ENCODE data around the gene AIF1L.
A peak's percentile ranks its signal among the peaks of the same experiment; 100 is the strongest.

Gene AIF1L

DNA sequence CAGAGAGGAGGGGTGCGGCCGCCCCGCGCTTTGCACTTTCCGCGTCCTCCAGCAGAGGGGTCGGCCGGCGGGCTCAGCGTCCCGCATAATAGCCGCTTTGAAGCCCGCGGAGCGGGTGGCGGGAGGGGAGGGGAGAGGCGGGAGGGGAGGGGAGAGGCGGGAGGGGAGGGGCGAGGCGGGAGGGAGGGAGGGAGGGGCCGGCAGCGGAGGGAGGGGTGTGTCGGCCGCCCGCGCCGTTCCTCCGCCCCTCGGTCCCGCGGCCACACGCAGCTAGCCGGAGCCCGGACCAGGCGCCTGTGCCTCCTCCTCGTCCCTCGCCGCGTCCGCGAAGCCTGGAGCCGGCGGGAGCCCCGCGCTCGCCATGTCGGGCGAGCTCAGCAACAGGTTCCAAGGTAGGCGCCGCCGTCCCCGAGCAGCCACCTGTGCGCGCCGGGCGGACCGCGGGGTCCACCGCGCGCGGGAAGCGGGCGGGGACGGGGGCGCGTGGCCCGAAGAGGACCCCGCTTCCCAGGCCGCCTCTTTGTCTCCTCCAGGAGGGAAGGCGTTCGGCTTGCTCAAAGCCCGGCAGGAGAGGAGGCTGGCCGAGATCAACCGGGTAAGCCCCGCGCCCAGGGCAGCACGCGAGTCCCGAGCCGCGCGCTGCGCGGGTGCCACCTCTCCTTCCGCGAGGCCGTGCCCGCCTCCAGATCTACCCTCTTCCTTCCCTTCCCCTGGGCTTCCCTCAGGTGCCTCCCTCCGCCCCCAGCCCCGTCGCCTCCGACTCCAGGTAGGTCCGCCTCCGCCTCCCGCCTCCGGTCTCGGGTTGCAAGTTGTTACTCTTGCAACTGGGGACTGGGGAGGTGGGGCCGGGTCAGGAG lies at the start of gene AIF1L:
AIF1L (plus strand) TSS at position 263 of the 857 bp plus-strand sequence; CDS start at position 362, 99 bp downstream.
- DNase-seq (ENCODE audit: low read depth in 3 of 3) = peak in 1 of 3 donors; percentile 20

DNA sequence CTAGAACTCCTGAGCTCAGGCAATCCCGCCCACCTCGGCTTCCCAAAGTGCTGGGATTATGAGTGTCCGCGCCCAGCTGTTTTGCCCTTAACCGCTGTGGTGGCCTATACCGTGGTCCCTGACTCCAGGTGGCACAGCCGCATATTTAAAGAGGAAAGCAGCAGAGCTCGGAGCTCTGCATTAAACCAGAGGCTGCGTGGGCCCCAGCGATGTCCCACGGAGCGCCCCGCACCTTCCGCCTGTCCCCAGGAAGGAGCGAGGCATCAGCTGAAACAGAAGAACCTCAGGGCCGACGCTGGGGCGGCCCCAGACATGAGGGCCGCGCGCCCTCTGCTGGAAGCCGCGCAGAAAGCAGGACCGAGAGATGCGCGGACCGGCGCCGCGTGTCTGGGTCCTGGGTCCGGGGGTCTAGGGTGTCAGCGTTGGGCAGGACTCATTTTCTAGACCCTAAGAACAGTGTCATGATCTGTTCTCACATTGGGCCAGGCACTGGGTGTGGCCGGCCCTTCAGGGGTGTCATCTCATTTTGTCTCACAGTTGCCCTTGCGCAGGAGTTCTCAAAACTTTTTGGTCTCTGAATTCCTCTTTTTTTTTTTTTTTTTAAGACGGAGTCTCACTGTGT lies 49.6 kb upstream of the AIF1L start:
- peak; percentile 45 to 62 (median 60) for DNase-seq (ENCODE audit: low read depth in 3 of 3)

DNA sequence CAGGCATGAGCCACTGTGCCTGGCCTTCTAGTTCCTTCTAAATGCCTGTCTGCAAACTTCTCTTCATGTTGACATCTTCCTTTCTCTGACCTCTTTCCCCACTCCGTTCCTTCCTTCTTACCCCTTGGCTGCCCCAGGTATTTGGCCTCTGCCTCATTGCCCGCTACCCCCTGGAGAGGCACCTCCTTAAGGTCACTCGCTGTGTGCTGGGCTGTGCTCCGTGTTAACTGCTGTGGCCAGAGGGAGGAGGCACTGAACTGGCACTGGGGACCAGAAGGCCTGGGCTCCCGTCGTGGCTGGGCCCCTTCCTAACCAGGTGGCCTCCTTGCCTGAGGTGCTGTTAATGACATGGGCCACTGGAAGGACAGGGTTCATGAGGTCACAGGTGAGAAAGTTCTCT lies 48.0 kb upstream of the AIF1L start:
- no peak for DNase-seq (ENCODE audit: low read depth in 3 of 3)

DNA sequence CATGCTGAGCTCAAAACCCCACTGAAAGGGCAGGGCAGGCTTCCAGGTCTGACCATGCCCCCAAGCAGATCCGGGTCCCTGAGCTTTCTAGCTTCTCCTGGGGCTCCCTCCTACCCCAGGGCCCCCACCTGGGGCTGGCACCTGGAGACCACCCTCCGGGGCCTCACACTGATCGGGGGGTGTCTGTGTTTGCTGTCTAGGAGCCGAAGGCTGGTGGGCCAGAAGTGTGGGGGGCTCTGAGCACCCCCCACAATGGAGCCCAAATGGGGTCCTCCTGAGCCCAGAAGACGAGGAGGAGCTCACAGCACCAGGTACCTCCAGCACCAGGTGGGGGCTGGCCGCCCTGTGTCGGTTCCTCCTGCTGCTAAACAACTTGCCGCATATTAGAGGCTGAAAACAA lies 47.5 kb upstream of the AIF1L start:
- DNase-seq (ENCODE audit: low read depth in 3 of 3) = no peak

DNA sequence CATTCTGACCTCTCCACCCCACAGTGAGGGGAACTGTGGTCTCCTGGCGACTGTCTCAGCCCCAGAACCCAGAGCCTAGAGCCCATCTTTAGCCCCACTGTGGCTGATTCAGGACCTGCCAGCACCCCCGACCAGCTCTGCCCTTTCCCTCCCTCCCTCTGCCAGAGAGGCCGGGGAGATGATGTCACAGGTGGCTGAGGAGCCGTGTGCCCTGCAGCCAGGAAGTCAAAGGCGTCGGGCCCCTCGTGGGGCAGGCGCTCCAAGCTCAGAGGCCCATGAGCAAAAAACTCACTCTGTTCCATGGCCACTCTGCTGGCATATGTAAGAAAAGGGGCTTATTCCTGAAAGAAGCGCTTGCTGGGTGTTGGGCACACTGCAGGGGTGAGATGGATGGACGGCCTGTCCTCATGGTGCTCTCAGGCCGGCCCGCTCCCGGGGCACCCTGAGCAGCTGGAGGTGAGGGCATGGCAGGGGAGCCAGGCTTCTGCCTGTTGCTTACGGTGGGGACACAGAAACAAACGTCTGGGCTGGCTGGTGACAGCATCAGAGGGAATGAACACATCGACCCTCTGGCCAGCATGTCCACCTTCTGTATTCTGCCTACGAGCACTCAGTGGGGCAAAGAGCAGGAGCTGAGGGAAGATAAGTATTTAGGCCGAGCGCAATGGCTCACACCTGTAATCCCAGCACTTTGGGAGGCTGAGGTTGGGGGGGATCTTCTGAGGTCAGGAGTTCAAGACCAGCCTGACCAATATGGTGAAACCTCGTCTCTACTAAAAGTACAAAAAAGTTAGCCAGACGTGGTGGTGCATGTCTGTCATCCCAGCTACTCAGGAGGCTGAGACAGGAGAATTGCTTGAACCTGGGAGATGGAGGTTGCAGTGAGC lies 46.3 kb upstream of the AIF1L start:
- DNase-seq (ENCODE audit: low read depth in 3 of 3) = no peak

DNA sequence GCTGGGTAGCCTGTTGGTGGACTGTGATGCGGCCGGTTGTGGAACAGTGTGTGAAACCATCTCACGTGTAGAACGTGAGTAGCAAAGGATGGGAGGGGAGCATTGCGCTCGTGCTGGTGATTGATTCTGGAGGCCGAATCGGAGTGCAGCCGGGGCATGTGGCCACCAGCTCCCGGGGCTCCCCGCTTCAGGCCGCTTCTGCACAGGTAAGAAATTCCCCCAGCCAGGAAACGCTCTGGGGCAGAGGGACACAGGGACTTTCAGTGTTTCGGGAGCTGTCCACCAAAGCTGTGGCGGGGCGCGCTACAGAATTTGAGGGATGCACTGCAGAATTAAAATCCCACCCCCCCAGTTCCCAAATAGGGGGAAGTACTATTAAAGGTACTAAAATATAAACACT lies 45.5 kb upstream of the AIF1L start:
- DNase-seq (ENCODE audit: low read depth in 3 of 3) = no peak

DNA sequence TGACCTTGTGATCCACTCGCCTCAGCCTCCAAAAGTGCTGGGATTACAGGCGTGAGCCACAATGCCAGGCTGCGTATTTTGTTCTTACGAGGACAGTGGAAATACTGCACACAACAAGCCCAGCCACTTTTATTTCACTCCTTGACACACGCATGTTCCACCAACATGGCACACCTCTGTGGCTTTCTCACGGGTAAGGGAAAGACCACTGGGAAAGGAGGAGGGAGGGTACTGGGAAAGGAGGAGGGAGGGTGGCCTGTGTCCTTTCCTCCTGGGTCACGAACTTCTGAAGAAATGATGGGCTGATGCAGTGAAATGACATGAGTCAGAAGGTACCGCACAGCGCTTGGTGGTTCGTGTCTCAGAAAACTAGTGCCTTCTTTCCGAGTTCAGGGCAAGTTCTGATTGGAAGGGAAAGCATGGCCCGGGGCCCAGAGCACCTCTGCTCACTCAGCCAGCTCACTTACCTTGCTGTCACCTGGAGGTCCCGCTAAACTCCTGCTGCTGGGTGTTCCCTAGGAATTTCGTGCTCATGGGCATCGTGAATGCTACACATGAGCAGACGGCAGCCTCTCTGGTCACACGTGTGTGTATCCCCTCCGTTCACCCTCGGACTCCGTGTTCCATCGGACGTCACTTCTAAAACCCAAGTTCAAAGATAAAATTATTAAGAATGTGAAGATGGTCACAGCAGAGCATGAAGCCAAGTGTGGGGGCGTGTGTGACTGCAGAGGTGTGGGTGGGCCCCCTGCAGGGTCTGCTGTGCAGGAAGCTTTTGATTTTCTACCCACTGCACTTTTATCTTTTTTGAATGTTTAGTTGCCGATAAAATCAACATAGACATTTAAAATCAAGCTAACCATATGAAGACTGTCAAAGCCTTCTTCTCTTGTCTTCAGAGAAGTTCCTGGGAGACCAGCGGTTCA lies 44.5 kb upstream of the AIF1L start:
- no peak for DNase-seq (ENCODE audit: low read depth in 3 of 3)

DNA sequence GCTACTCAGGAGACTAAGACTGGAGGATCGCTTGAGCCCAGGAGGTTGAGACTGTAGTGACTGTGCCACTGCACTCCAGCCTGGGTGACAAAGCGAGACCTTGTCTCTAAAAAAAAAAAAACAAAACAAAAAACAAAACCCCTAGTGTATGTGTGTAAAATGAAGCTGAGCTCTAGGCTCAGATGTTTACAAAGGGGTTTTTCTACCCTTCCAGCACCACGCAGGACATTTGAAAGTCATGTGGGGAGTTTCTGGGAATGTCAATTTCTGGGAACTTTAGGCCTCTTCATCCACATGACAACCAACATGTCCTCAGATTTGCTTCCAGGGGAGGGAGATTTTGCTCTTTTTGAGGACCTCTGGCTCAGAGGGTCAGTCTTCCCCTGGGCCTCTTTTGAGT lies 42.4 kb upstream of the AIF1L start:
- no peak for DNase-seq (ENCODE audit: low read depth in 3 of 3)

DNA sequence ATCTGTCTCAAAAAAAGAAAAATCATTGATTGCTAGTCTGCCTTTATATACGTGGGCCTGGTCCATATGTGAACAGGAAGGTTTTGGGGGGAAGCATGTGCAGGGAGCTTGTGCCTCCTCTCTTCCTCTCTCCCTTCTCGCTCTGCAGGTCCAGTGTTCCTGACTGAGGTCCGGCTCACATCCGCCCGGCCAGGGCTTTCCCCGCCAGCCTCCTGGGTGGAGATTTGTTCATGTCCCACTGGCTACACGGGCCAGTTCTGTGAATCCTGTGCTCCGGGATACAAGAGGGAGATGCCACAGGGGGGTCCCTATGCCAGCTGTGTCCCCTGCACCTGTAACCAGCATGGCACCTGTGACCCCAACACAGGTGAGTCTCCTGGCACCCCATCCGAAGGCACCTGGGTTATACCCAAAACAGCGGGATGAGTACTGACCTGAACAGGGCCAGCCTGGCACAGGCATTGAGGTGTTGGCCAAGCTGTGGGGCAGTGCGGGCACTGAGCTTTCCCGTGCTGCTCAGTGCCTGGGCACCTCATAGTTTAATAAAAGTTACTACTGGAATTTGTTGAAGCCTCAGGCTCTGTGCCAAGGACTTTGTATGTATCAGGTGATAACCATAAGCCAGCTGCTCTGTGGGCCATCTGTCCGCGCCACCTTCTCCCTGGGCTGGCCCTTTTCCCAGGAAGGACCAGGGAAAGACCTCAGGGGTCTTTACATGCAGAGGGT lies 39.4 kb upstream of the AIF1L start:
- no peak for DNase-seq (ENCODE audit: low read depth in 3 of 3)

DNA sequence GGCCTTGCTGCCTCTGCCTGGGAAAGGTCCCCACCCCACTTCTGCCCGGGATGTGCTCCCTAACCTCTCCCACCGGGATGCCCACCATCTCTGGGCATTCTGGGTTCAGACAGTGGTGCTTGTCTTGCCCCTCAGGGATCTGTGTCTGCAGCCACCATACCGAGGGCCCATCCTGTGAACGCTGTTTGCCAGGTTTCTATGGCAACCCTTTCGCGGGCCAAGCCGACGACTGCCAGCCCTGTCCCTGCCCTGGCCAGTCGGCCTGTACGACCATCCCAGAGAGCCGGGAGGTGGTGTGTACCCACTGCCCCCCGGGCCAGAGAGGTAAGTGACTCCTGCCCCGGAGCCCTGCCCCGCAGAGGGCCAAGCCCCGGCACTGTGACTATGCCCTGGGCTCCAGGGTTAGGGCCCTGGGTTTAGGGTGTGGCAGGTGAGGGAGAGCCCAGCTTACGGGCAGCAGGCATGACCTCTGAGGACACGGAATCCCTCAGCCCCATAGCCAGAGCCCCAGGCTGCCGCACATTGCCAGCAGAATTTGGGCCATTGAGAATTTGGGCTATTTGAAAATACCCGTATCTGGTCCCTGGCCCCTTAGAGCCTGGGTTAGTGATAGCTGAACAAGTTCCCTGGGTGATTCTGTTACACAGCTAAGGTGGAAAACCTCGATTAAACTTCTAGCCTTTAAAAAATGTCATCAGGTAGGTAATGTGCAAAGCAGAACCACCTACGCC lies 35.3 kb upstream of the AIF1L start:
- no peak for DNase-seq (ENCODE audit: low read depth in 3 of 3)

DNA sequence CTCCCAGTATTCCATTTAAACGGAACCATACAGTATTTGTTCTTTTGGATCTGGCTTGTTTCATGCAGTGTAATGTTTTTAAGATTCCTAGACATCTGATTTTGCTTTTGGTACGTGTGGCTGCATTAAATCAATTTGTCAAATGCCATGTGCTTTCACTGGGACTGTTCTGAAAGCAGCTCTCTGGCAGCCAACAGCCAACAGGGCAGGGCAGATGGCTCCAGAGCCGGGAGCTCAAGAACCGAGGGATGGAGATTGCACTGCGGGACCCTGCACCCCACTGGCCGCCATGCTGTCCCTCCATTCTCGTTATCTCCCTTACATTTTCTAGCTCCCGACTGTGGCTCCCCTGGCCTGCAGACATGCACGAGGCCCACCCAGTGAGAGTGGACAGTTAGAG lies 33.4 kb upstream of the AIF1L start:
- no peak for DNase-seq (ENCODE audit: low read depth in 3 of 3)

DNA sequence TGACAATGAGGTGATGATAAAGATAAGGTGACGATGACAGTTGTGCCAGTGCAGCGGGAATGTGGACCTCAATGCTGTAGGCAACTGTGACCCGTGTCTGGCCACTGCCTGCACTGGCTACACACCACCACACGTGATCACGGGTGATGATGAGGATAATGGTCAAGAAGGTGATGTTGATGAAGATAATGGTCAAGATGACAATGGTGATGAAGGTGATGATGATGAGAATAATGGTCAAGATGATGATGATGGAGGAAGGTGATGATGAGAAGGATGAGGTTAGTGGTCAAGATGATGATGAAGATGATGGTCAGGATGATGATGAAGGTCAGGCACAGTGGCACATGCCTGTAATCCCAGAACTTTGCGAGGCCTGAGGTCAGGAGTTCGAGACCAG lies 30.7 kb upstream of the AIF1L start:
- DNase-seq (ENCODE audit: low read depth in 3 of 3) = no peak

DNA sequence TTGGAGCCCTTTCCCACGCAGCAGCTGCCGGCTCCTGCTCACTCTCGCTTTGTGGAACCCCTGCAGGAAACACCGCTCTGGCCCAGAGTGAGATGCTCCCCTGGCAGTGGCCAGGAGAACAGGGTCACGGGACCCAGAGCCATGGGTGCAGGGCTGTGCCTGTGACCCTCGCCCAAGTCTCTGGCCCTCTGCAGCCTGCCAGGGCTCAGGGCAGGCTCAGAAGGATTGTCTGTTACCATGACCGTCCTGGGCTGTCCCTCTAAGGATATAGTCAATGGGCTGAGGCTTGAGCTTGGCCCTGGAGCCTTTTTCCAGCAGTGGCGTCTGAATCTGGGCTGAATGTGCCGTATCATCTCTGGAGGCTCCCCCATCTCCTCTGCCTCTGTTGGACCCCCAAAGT lies 28.7 kb upstream of the AIF1L start:
- DNase-seq (ENCODE audit: low read depth in 3 of 3) = no peak

DNA sequence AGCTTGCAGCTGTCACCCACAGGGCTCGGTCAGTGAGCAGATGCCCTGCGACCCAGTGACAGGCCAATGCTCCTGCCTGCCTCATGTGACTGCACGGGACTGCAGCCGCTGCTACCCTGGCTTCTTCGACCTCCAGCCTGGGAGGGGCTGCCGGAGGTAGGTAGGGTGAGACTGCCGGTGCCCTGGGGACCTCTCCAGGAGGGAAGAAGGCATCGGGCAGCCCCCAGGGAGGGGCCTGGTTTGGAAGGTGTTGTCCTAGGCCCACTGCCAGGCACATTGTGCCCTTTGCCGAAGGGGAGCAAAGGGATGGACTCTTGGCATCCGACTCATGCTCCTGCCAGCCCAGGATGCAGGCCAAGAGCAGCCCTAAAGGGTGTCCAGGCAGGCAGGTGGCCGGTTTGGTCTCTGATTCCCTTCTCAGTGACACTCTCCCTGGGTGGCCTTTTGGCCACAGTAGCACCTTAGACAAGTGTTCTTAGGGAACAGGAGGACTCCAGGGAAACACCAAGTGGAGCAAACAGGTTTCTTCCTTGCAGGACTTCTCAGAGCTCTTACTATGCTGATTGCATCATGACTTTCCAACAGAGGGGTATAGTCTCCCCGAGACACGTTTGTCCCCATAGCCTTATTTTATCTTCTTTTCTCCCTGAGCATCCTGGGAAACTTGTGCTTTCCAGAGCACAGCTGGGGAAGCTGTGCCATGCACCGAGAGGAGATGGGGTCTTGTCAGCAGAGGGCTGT lies 28.1 kb upstream of the AIF1L start:
- DNase-seq (ENCODE audit: low read depth in 3 of 3) = no peak

DNA sequence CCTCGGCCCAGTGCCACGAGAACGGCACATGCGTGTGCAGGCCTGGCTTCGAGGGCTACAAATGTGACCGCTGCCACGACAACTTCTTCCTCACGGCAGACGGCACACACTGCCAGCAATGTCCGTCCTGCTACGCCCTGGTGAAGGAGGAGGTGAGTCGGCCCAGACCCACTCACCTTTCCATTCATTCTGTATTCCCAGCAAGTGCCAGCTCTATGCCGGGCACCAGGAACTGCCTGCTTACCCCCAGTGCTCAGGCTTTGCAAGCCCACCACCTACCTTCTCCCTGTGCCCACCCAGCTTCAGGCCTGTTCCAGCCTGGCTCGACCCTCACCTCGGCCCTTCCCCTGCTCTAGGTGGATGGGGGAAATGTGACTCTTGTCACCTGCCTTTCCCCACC lies 26.6 kb upstream of the AIF1L start:
- no peak for DNase-seq (ENCODE audit: low read depth in 3 of 3)

DNA sequence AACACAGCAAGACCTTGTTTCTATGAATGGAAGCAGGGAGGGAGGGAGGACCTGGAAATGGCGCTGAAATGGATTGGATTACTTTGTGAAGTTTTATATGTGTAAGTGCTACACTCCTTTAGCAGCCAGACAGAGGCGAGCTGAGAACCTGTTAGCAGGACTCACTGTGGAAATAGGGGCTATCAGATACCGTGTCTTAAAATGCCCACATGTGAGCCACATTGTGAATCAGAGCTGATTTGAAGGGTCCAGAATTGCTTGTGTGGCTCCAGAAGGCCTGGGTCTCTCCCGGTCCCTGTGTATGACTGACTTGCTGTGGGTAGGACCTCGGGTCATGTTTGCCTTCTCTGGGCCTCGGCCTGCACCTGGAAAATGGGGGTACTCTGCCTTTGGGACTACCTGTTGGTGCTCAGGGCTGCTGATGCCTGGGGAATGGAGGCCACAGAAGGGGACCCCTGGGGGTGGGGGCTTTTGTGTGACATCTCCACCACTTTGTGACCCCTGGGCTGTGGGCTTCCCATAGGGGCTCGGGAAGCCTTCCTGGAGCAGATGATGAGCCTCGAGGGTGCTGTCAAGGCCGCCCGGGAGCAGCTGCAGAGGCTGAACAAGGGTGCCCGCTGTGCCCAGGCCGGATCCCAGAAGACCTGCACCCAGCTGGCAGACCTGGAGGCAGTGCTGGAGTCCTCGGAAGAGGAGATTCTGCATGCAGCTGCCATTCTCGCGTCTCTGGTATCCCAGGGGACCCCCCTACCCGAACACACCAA lies 24.0 kb upstream of the AIF1L start:
- DNase-seq (ENCODE audit: low read depth in 3 of 3) = no peak

DNA sequence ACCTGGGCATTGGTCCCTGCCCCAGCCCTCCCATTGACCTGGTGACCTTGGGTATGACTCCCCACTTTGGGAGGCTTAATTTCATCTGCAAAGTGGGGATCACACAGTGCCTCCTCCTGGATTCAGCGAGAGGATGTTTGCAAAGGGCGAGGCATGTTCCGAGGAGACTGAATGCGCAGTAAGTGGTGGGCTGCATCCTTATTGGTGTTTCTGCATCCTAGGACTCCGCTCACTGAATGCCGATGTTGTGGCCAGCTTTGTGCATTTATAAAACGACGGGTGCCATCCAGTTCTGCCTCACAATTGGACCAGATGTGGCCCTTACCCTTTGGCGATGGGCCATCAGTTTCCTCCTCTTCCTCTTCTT lies 23.5 kb upstream of the AIF1L start:
- no peak for DNase-seq (ENCODE audit: low read depth in 3 of 3)

DNA sequence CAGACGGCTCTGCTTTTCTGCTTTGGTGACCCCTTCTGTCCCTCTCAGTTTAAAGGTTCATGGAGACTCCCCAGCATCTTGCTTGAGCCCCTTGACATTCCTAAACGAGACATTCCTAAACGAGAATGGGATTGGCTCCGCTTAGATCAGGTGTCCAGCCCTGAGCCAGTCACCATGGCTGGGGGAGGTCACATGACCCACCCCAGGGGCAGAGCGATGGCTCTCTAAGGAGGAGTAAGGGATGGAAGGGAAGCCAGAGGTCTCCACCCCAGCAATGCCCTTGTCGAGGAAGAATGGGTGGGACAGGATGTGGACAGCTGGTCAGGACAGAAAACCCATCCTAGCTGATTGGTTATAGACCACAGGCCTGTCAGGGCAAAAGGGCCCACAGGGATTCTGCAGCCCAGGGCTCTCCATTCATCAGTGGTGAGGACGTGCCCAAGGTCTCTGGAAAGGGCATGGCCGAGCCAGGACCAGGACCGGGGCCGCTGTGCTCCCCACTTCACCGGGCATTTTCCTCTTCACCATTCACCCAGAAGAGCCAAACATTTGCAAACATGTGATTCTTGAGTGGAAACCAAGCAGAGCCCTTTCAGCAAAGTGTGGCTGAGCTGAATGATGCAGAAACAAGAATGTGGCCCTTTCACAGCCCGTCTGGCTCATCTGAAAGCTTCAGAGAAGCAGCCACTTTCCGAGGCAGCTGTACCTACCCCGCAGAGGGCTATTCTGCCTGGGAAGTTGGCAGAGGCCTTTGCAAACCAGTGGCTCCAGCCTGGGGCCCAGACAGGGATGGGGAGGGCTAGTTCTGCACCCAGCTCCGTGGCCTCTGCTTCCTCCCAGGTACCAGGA lies 19.8 kb upstream of the AIF1L start:
- DNase-seq (ENCODE audit: low read depth in 3 of 3) = no peak

Measured in stimulated activated CD4-positive, alpha-beta T cell treated with anti-CD3 and anti-CD28 coated beads, TNF-alpha, amount 100 ng/mL, for 48 hours (primary cell).